Activated B cell treated with CpG ODN at 0.5 μM for 24 hours (primary cell): ENCODE measurements around the gene CDCA4. TPM values are rescaled to one million over a fixed set of nuclear protein-coding genes. Genes with fewer than 3 reads are reported as not detected.

ENCODE experiments used
- ATAC-seq: fragments of 200-7000 bp; cut with Tn5 transposase; one replicate; pipeline ENCODE4 v1.10.0; 2021; ENCODE audit warnings: low read depth, mild to moderate bottlenecking, moderate library complexity
- CTCF ChIA-PET: fragments of 350-600 bp; sonication (Branson Sonifier 250); formaldehyde crosslinking; loops from one replicate; lab custom pipeline; 2021; ENCODE audit warnings: antibody characterized with exemption; lab: Charles Lee
- POLR2A ChIA-PET: fragments of 350-600 bp; sonication (Branson Sonifier 250); formaldehyde crosslinking; loops from one replicate; lab custom pipeline; 2021; ENCODE audit warnings: antibody characterized with exemption; lab: Charles Lee
- DNase-seq: peaks from one replicate; pipeline ENCODE4 v3.0.0; 2022
- H3K27ac Mint-ChIP-seq: one replicate; pipeline ENCODE4 v1.8.0; 2020; ENCODE audit warnings: mixed read lengths
- H3K27me3 Mint-ChIP-seq: one replicate; pipeline ENCODE4 v1.8.0; 2021; ENCODE audit warnings: mixed read lengths
- H3K36me3 Mint-ChIP-seq: one replicate; pipeline ENCODE4 v1.8.0; 2021; ENCODE audit warnings: low read depth, mixed read lengths
- H3K4me1 Mint-ChIP-seq: one replicate; pipeline ENCODE4 v1.8.0; 2021; ENCODE audit warnings: mixed read lengths
- H3K4me3 Mint-ChIP-seq: one replicate; pipeline ENCODE4 v1.8.0; 2020; ENCODE audit warnings: mild to moderate bottlenecking, mixed read lengths
- H3K9me3 Mint-ChIP-seq: one replicate; pipeline ENCODE4 v1.8.0; 2020; ENCODE audit warnings: mixed read lengths
- intact Hi-C: fragments of 100-400 bp; cut with micrococcal nuclease; formaldehyde crosslinking; loops from one replicate; pipeline ENCODE4 v1.15.1; 2024
- total RNA-seq: library from RNA; stranded (reverse); gene quantifications from 2 replicates; pipeline ENCODE4 v1.2.3, GENCODE V29; 2022
- TF ChIP-seq, protein P1 (sequence below): fragments of 200-600 bp; IDR thresholded peaks from one replicate; pipeline ENCODE4 v1.8.0; 2022; ENCODE audit warnings: antibody characterized with exemption, mild to moderate bottlenecking

The CDCA4 gene
- total RNA-seq, 1 donor from 2014 or later = 13.6 TPM

DNA sequence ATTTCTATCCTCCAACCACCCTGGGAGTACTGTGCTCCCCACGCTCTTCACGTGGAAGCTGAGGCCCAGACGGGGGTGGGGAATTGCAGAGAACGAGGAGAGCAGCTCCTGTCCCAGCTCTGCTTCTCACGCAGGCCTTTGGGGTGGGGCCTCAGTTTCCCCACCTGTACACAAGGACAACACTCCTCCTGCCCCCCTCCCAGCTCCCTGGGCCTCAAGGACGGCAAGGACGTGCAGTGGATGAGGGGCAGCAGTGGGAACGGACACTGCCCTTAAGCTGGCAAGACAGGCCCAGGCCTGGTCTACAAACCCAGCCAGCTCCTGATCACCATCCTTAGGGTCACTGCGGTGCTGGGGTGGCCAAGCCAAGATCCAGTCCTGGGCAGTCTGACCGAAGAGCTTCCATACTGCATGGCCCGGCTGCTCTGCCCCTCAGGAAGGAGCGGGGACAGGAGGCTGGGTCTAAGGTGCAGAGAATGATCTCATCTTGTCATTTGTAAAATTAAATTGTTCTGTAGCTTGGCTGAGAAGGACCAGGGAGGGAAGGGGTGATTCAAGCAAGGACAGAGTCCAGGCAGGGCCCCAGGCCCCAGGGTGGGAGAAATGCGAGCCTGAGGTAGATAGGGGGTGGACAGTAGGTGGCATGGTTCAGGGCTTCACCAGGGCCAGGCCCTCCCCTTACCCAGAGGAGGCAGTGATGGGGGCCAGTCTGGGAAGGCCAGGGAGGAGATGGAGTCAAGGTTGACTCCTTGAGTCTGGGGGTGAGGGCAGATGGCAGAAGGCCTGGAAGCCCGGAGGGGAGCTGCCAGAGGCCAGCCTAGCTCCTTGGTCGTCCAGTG lies 36.6 kb downstream of the CDCA4 start:
- intact Hi-C loops = no loop called here
- DNase-seq = no peak
- POLR2A ChIA-PET = interaction anchor here (0.5 to 1.8 kb wide), 8 partner anchors 16 to 103 kb away, joined by 3 to 14 read pairs (median 3); partner anchors contain the start of gene CDCA4
- no peaks in the 10 kb centered on the region for H3K36me3 Mint-ChIP-seq
- no peak overlapping the region for H3K27ac Mint-ChIP-seq
- no peaks in the 10 kb centered on the region for H3K9me3 Mint-ChIP-seq
- ATAC-seq = no peak
- peaks cover 6% of the 10 kb centered on the region for H3K27me3 Mint-ChIP-seq
- H3K4me3 Mint-ChIP-seq = peak overlapping the region; percentile 68
- CTCF ChIA-PET = interaction anchor here (0.9 to 1.1 kb wide), 2 partner anchors 9 to 10 kb away, joined by 3 to 4 read pairs; no protein-coding TSS in a partner anchor
- TF ChIP-seq, protein P1, sequence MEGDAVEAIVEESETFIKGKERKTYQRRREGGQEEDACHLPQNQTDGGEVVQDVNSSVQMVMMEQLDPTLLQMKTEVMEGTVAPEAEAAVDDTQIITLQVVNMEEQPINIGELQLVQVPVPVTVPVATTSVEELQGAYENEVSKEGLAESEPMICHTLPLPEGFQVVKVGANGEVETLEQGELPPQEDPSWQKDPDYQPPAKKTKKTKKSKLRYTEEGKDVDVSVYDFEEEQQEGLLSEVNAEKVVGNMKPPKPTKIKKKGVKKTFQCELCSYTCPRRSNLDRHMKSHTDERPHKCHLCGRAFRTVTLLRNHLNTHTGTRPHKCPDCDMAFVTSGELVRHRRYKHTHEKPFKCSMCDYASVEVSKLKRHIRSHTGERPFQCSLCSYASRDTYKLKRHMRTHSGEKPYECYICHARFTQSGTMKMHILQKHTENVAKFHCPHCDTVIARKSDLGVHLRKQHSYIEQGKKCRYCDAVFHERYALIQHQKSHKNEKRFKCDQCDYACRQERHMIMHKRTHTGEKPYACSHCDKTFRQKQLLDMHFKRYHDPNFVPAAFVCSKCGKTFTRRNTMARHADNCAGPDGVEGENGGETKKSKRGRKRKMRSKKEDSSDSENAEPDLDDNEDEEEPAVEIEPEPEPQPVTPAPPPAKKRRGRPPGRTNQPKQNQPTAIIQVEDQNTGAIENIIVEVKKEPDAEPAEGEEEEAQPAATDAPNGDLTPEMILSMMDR = no peak
- peaks cover 11% of the 10 kb centered on the region for H3K4me1 Mint-ChIP-seq

DNA sequence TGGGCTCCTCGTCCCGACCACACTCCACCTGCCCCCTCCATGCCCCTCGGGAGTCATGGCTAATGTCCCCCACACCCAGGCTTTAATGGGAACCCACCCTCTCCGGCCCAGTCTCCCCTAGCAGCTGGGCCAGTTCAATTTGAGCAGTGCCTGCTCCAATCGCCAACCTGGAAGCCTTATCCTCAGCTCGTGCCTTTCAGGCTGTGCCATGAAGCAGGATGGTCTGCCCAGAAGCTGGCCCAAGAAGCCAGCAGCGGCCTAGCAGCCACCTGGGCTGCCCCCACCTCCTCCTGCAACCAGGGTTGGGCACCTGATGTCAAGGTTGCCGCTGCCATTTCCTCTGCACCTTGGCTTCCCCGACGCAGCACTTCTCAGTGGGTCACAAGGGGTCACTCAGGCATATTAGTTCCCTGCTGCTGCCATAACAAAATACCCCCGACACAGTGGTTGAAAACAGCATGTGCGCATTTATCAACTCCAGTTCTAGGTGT lies 37.6 kb downstream of the CDCA4 start:
- CTCF ChIA-PET = no interaction called here

DNA sequence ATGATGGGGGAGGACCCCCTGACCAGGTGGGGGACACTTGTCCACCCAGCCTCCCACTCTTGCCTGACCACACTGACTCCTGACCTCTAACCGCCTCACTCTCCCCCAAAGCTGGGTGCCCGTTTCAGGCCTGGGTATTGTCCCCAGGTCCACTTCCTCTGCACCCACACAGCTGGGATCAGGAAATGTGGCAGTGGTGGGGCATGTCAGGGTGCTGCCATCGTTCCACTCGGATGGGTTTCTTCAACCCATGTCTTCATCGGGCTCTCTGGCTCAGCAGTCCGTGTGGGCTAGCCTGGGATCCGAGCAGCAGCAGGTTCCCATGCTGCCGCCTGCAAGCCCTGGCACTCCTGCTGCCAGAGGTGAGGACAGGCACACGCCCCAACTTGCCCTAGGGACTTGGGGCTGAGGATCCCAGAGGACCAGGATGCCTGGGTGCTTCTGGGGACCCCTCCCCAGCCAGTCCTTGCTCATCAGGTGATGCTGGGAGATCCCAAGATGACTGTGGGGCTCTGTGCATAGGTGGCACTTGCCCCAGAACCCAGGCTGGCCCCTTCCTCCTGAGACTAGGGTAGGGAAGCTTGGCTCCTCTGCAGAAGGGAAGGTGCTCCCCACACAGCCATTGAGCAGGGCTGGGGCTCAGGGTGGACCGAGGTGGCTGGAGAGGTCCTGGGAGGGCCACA lies 38.2 kb downstream of the CDCA4 start:
- intact Hi-C loops = no loop called here
- no peak overlapping the region for H3K4me3 Mint-ChIP-seq
- peaks cover 10% of the 10 kb centered on the region for H3K27me3 Mint-ChIP-seq
- H3K27ac Mint-ChIP-seq = no peak overlapping the region
- ChIA-PET CTCF (no interaction called here), POLR2A (interaction anchor here (1.5 kb wide), 1 partner anchor 105 kb away, joined by 3 read pairs; no protein-coding TSS in a partner anchor)
- TF ChIP-seq, protein P1 = no peak
- ATAC-seq (no peak), DNase-seq (no peak)
- H3K36me3 Mint-ChIP-seq = no peaks in the 10 kb centered on the region
- no peaks in the 10 kb centered on the region for H3K9me3 Mint-ChIP-seq
- peaks cover 14% of the 10 kb centered on the region for H3K4me1 Mint-ChIP-seq

More for the DNA sequence above, 37.6 kb downstream of the CDCA4 start:
- Mint-ChIP-seq H3K9me3 (no peaks in the 10 kb centered on the region), H3K36me3 (no peaks in the 10 kb centered on the region), H3K4me3 (no peak overlapping the region), H3K27ac (no peak overlapping the region), H3K4me1 (peaks cover 13% of the 10 kb centered on the region), H3K27me3 (peaks cover 9% of the 10 kb centered on the region)
- ATAC-seq (no peak), DNase-seq (no peak)
- intact Hi-C loops = no loop called here
- POLR2A ChIA-PET = interaction anchor here (1.0 to 1.5 kb wide), 2 partner anchors 38 to 104 kb away, joined by 3 read pairs; partner anchors contain the start of gene CDCA4
- TF ChIP-seq, protein P1 = no peak

DNA sequence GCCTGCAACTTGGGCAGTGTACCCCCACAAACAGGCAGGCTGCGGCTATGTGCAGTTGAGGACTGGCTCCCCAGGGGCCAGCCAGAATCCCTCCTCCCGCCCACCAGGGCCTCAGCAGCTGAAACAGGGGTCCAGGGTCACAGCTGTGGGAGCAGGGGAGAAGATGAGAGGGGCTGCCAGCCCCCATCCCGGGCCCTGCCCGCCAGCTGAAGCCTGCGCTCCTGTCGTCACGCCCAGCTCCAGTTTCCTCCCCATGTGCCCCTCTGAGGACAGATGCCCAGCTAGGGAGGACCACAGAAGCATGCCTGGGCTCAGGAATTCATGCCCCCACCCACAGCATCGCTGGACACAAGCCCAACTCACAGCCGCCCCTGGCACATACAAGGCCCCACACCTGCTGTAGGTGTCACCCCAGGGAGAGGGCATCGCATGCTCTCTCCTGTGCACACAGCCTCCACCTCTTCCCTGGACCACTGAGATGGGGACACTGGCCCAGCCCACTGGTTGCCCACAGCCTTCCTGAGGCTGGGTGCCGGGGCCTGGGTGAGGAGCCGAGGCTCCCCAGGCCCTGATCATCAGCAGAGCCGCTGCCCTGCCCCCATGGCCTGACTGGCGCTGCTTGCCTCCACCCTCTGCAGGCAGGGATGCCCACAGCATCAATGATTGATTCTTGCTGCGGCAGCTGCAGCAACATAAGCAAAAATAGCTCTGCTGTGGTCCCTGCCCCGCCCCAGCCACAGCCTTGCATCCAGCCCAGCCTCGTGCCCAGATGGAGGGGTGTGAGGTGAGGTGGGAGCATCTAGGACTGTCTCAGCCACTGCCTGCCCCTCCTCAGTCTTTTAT lies 39.0 kb downstream of the CDCA4 start:
- ATAC-seq = no peak

More for the DNA sequence above, 39.0 kb downstream of the CDCA4 start:
- H3K9me3 Mint-ChIP-seq = no peaks in the 10 kb centered on the region
- H3K36me3 Mint-ChIP-seq = no peaks in the 10 kb centered on the region
- TF ChIP-seq, protein P1 = no peak
- peaks cover 11% of the 10 kb centered on the region for H3K27me3 Mint-ChIP-seq
- no peak for DNase-seq
- CTCF ChIA-PET = no interaction called here
- peaks cover 16% of the 10 kb centered on the region for H3K4me1 Mint-ChIP-seq
- H3K27ac Mint-ChIP-seq = no peak overlapping the region
- POLR2A ChIA-PET = interaction anchor here (0.5 kb wide), 1 partner anchor 85 kb away, joined by 6 read pairs; no protein-coding TSS in a partner anchor
- H3K4me3 Mint-ChIP-seq = no peak overlapping the region
- intact Hi-C loops = no loop called here
